GM12878 (cell line): ENCODE data around the gene SURF4. TPM values are rescaled to one million over a fixed set of nuclear protein-coding genes. Genes with fewer than 3 reads are reported as not detected.

Experiments
- ATAC-seq: fragments of 200-7000 bp; cut with Tn5 transposase; 3 replicates; pipeline ENCODE4 v1.9.1; 2020; ENCODE audit warnings: mild to moderate bottlenecking, moderate library complexity
- BruUV-seq: library from RNA; stranded (reverse); fragments of 400-500 nt; replicated peaks from 2 replicates; lab custom pipeline; 2021; lab: Mats Ljungman, UMichigan
- CTCF ChIA-PET: fragments of 300-600 bp; sonication (Branson Sonifier 250); formaldehyde crosslinking; extraction: SDS; loops from one replicate; lab custom pipeline; 2021; ENCODE audit warnings: inconsistent platforms; lab: Yijun Ruan, JAX
- POLR2A ChIA-PET: fragments of 350-600 bp; formaldehyde crosslinking; extraction: SDS; loops from one replicate; lab custom pipeline; 2021; ENCODE audit warnings: inconsistent platforms; lab: Charles Lee
- RAD21 ChIA-PET: fragments of 300-600 bp; sonication (Branson Sonifier 250); formaldehyde crosslinking; loops from one replicate; lab custom pipeline; 2023; ENCODE audit warnings: antibody characterized with exemption; ENCODE audit not compliant: unreplicated experiment; lab: Charles Lee
- SMC1A ChIA-PET: fragments of 300-600 bp; sonication (Branson Sonifier 250); formaldehyde crosslinking; loops from one replicate; lab custom pipeline; 2023; ENCODE audit not compliant: unreplicated experiment, uncharacterized antibody; lab: Charles Lee
- DNase-seq: peaks from one replicate; pipeline ENCODE4 v3.0.0-alpha.2; 2011; ENCODE audit warnings: low read depth, low spot score
- FAIRE-seq: peaks from 3 replicates; lab custom pipeline; 2011; peaks lifted over from hg19 to GRCh38; lab: Jason Lieb, UNC
- H2AFZ ChIP-seq: 2 replicates; pipeline ENCODE4 v1.6.0; 2011; ENCODE audit warnings: low read depth, low read length, control low read depth; ENCODE audit not compliant: control insufficient read depth
- H3K27ac ChIP-seq: 2 replicates; pipeline ENCODE4 v1.5.1; 2011; ENCODE audit warnings: control low read depth; ENCODE audit not compliant: control insufficient read depth, insufficient read depth
- H3K27me3 ChIP-seq, 2 experiments: replicated peaks in 1 of 2; 2 replicates each; pipeline versions ENCODE4 v1.6.0 to v1.6.1; 2011; ENCODE audit warnings: low read length in 1 of 2; ENCODE audit not compliant: control insufficient read depth in 2 of 2, insufficient read depth in 2 of 2
- H3K36me3 ChIP-seq, 2 experiments: 2 replicates each; pipeline ENCODE4 v1.5.1; 2011; ENCODE audit warnings: low read length in 1 of 2; ENCODE audit not compliant: control insufficient read depth in 2 of 2, insufficient read depth in 2 of 2
- H3K4me1 ChIP-seq: 2 replicates; pipeline ENCODE4 v1.6.1; 2011; ENCODE audit warnings: mild to moderate bottlenecking, low read length, moderate library complexity, mixed read lengths; ENCODE audit not compliant: control insufficient read depth, insufficient read depth
- H3K4me2 ChIP-seq: 2 replicates; pipeline ENCODE4 v1.6.0; 2011; ENCODE audit warnings: control low read depth; ENCODE audit not compliant: control insufficient read depth, insufficient read depth
- H3K4me3 ChIP-seq: fragments of 200-600 bp; sonication (generic); 2 replicates; pipeline ENCODE4 v1.5.1; 2016
- H3K79me2 ChIP-seq: 2 replicates; pipeline ENCODE4 v1.6.0; 2011; ENCODE audit warnings: low read length; ENCODE audit not compliant: control insufficient read depth, insufficient read depth
- H3K9ac ChIP-seq: 2 replicates; pipeline ENCODE4 v1.8.0; 2011; ENCODE audit warnings: low read length, control low read depth, mixed read lengths; ENCODE audit not compliant: control insufficient read depth, insufficient read depth
- H3K9me3 ChIP-seq: replicated peaks from 3 replicates; pipeline ENCODE4 v1.5.1; 2011; ENCODE audit warnings: mild to moderate bottlenecking, low read length; ENCODE audit not compliant: control insufficient read depth, insufficient read depth
- H4K20me1 ChIP-seq: 2 replicates; pipeline ENCODE4 v1.6.0; 2011; ENCODE audit not compliant: control insufficient read depth, insufficient read depth
- ASH2L ChIP-seq: fragments of 300-600, 200-600 bp; sonication (generic); IDR thresholded peaks from 2 replicates; pipeline ENCODE4 v1.6.1; 2017; ENCODE audit warnings: low read depth, mild to moderate bottlenecking, borderline replicate concordance
- HDGF ChIP-seq: fragments of 450-650 bp; IDR thresholded peaks from 2 replicates; pipeline ENCODE4 v1.6.1; 2016; ENCODE audit warnings: antibody characterized with exemption
- JUND ChIP-seq: IDR thresholded peaks from 2 replicates; pipeline ENCODE4 v1.6.1; 2012; ENCODE audit warnings: low read depth, mild to moderate bottlenecking, low read length, improper control_type of control experiment, moderate library complexity
- KAT2A ChIP-seq: conservative IDR thresholded peaks from 2 replicates; pipeline ENCODE4 v1.6.1; 2011; ENCODE audit warnings: low read depth, low read length; ENCODE audit not compliant: control insufficient read depth
- KDM1A ChIP-seq: fragments of 200-600 bp; sonication (generic); IDR thresholded peaks from 2 replicates; pipeline ENCODE4 v1.6.1; 2016; ENCODE audit warnings: borderline replicate concordance
- MTA2 ChIP-seq: fragments of 450-650 bp; IDR thresholded peaks from 2 replicates; pipeline ENCODE4 v1.6.1; 2016; ENCODE audit warnings: low read depth, mild to moderate bottlenecking, moderate library complexity
- NR2C1 ChIP-seq: fragments of 450-650 bp; IDR thresholded peaks from 2 replicates; pipeline ENCODE4 v1.6.1; 2017; ENCODE audit warnings: antibody characterized with exemption, mild to moderate bottlenecking, moderate library complexity
- RFX5 ChIP-seq: IDR thresholded peaks from 2 replicates; pipeline ENCODE4 v1.6.1; 2011; ENCODE audit warnings: low read depth, low read length, improper control_type of control experiment
- SP1 ChIP-seq: IDR thresholded peaks from one replicate; pipeline ENCODE4 v1.6.1; 2011; ENCODE audit warnings: low read depth, low read length
- TARDBP ChIP-seq: IDR thresholded peaks from 2 replicates; pipeline ENCODE4 v1.6.1; 2016; ENCODE audit warnings: borderline replicate concordance
- WGBS: methylation state at CpG from one replicate; pipeline ENCODE4 v1.1.6; 2016; ENCODE audit warnings: low lambda C conversion rate; ENCODE audit not compliant: insufficient replicate concordance, insufficient coverage; ENCODE audit errors: missing lambda C conversion rate; 5-methylcytosine and 5-hydroxymethylcytosine counted together
- in situ Hi-C: fragments of 300-500 bp; cut with MboI; formaldehyde crosslinking; loops from 9 replicates; pipeline ENCODE4 v1.14.3; 2018; ENCODE audit warnings: mixed read lengths
- intact Hi-C: fragments of 100-400 bp; cut with micrococcal nuclease; formaldehyde crosslinking; loops from one replicate; pipeline ENCODE4 v1.14.2; 2022; ENCODE audit not compliant: unreplicated experiment
- polyA plus RNA-seq, 11 experiments: library from polyadenylated mRNA; depleted of rRNA in 4 of 11; unstranded in 6 of 11; stranded (reverse) in 5 of 11; fragments of >200 nt; fragmentation: Nextera tagmentation in 4 of 11; fragmentation: Illumina TruSeq in 1 of 11; extraction: Ambion mirVana in 4 of 11; extraction: Trizol in 1 of 11; gene quantifications; 1 replicate in 1 of 11; 2 replicates in 10 of 11; pipeline versions ENCODE4 v1.2.1 to v1.2.3, GENCODE V29; 2011 to 2016; ENCODE audit warnings: inconsistent platforms in 2 of 11, missing spikeins in 2 of 11, low read depth in 1 of 11
- total RNA-seq, 4 experiments: library from RNA; depleted of rRNA in 3 of 4; stranded (reverse); fragments of >200 nt in 3 of 4; fragmentation: Illumina TruSeq in 1 of 4; extraction: Trizol in 1 of 4; gene quantifications; 2 replicates each; pipeline versions ENCODE4 v1.2.1 to v1.2.3, GENCODE V29; 2013 to 2021
- TF ChIP-seq, protein P1 (sequence below): IDR thresholded peaks from 2 replicates; pipeline ENCODE4 v1.6.1; 2012; ENCODE audit warnings: low read depth, low read length, improper control_type of control experiment
- TF ChIP-seq, protein P2 (sequence below): fragments of 450-650 bp; IDR thresholded peaks from 2 replicates; pipeline ENCODE4 v1.6.1; 2017; ENCODE audit warnings: antibody characterized with exemption, mild to moderate bottlenecking, moderate library complexity
- TF ChIP-seq, protein P3 (sequence below): IDR thresholded peaks from 2 replicates; pipeline ENCODE4 v1.6.1; 2012; ENCODE audit warnings: improper control_type of control experiment, low read depth, low read length; ENCODE audit not compliant: insufficient replicate concordance

The SURF4 gene
- total and polyA plus RNA-seq, 10 of the 15 experiments (the other 5 are each of a cell fraction or from before 2014, with no cell fraction given): 6.4 to 134 (median 78.7) TPM

- no peaks in the 10 kb centered on the region; the same call in 2 of the 3 replicates for H3K9me3 ChIP-seq
- SMC1A ChIA-PET: interaction anchor here (1.7 kb wide), 1 partner anchor 80 kb away, joined by 3 read pairs; no protein-coding TSS in a partner anchor
- no peaks in the 10 kb centered on the region for H4K20me1 ChIP-seq
- in situ Hi-C loops (no loop called here), intact Hi-C loops (loop anchor here (5.0 kb wide), 1 partner anchor 39 kb away; the partner anchor contains the start of gene REXO4)
- H3K4me1 ChIP-seq: no peaks in the 10 kb centered on the region
- CTCF ChIA-PET: interaction anchor here (0.8 to 1.4 kb wide), 4 partner anchors 25 to 138 kb away, joined by 3 to 4 read pairs (median 4); no protein-coding TSS in a partner anchor
- WGBS: 78% methylated on average over 1 of the region's 1 CpG
- no peak overlapping the region for H3K9ac ChIP-seq
- ATAC-seq (no peak), DNase-seq (no peak), FAIRE-seq (no peak)
- BruUV-seq: no TSS peak
- no peak overlapping the region for H2AFZ ChIP-seq
- no peaks in the 10 kb centered on the region for H3K36me3 ChIP-seq
- H3K27ac ChIP-seq: no peak overlapping the region
- H3K4me3 ChIP-seq: no peak overlapping the region
- RAD21 ChIA-PET: interaction anchor here (1.0 kb wide), 1 partner anchor 22 kb away, joined by 3 read pairs; no protein-coding TSS in a partner anchor
- no peaks in the 10 kb centered on the region for H3K27me3 ChIP-seq
- peaks cover 24% of the 10 kb centered on the region for H3K79me2 ChIP-seq
- POLR2A ChIA-PET: interaction anchor here (1.0 to 2.9 kb wide), 2 partner anchors 30 to 36 kb away, joined by 3 to 12 read pairs; partner anchors contain the start of genes MED22 and RPL7A
- H3K4me2 ChIP-seq: no peak overlapping the region
- TF ChIP-seq ASH2L (no peak), KDM1A (no peak), RFX5 (no peak), SP1 (no peak), MTA2 (no peak), TARDBP (no peak), JUND (no peak), HDGF (no peak), NR2C1 (no peak), KAT2A (no peak)
- TF ChIP-seq, protein P1, sequence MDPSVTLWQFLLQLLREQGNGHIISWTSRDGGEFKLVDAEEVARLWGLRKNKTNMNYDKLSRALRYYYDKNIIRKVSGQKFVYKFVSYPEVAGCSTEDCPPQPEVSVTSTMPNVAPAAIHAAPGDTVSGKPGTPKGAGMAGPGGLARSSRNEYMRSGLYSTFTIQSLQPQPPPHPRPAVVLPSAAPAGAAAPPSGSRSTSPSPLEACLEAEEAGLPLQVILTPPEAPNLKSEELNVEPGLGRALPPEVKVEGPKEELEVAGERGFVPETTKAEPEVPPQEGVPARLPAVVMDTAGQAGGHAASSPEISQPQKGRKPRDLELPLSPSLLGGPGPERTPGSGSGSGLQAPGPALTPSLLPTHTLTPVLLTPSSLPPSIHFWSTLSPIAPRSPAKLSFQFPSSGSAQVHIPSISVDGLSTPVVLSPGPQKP: no peak
- TF ChIP-seq, protein P2, sequence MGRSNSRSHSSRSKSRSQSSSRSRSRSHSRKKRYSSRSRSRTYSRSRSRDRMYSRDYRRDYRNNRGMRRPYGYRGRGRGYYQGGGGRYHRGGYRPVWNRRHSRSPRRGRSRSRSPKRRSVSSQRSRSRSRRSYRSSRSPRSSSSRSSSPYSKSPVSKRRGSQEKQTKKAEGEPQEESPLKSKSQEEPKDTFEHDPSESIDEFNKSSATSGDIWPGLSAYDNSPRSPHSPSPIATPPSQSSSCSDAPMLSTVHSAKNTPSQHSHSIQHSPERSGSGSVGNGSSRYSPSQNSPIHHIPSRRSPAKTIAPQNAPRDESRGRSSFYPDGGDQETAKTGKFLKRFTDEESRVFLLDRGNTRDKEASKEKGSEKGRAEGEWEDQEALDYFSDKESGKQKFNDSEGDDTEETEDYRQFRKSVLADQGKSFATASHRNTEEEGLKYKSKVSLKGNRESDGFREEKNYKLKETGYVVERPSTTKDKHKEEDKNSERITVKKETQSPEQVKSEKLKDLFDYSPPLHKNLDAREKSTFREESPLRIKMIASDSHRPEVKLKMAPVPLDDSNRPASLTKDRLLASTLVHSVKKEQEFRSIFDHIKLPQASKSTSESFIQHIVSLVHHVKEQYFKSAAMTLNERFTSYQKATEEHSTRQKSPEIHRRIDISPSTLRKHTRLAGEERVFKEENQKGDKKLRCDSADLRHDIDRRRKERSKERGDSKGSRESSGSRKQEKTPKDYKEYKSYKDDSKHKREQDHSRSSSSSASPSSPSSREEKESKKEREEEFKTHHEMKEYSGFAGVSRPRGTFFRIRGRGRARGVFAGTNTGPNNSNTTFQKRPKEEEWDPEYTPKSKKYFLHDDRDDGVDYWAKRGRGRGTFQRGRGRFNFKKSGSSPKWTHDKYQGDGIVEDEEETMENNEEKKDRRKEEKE: no peak
- TF ChIP-seq, protein P3, sequence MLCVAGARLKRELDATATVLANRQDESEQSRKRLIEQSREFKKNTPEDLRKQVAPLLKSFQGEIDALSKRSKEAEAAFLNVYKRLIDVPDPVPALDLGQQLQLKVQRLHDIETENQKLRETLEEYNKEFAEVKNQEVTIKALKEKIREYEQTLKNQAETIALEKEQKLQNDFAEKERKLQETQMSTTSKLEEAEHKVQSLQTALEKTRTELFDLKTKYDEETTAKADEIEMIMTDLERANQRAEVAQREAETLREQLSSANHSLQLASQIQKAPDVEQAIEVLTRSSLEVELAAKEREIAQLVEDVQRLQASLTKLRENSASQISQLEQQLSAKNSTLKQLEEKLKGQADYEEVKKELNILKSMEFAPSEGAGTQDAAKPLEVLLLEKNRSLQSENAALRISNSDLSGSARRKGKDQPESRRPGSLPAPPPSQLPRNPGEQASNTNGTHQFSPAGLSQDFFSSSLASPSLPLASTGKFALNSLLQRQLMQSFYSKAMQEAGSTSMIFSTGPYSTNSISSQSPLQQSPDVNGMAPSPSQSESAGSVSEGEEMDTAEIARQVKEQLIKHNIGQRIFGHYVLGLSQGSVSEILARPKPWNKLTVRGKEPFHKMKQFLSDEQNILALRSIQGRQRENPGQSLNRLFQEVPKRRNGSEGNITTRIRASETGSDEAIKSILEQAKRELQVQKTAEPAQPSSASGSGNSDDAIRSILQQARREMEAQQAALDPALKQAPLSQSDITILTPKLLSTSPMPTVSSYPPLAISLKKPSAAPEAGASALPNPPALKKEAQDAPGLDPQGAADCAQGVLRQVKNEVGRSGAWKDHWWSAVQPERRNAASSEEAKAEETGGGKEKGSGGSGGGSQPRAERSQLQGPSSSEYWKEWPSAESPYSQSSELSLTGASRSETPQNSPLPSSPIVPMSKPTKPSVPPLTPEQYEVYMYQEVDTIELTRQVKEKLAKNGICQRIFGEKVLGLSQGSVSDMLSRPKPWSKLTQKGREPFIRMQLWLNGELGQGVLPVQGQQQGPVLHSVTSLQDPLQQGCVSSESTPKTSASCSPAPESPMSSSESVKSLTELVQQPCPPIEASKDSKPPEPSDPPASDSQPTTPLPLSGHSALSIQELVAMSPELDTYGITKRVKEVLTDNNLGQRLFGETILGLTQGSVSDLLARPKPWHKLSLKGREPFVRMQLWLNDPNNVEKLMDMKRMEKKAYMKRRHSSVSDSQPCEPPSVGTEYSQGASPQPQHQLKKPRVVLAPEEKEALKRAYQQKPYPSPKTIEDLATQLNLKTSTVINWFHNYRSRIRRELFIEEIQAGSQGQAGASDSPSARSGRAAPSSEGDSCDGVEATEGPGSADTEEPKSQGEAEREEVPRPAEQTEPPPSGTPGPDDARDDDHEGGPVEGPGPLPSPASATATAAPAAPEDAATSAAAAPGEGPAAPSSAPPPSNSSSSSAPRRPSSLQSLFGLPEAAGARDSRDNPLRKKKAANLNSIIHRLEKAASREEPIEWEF: no peak
Measured at GRCh38 chr9:133378408-133378962, 2.6 kb upstream of the SURF4 start.
